CD4-positive, alpha-beta T cell (primary cell): Measurements from ENCODE around the gene PHKA1. TPM values are rescaled to one million over a fixed set of nuclear protein-coding genes. Genes with fewer than 3 reads are reported as not detected.

Experiments
- ATAC-seq: fragments of 200-7000 bp; cut with Tn5 transposase; one replicate; pipeline ENCODE4 v1.10.0; 2022; ENCODE audit warnings: mild to moderate bottlenecking; ENCODE audit not compliant: poor library complexity
- CTCF ChIA-PET: fragments of 350-600 bp; sonication (Branson Sonifier 250); formaldehyde crosslinking; loops from one replicate; lab custom pipeline; 2021; ENCODE audit warnings: antibody characterized with exemption, inconsistent platforms; lab: Charles Lee
- POLR2A ChIA-PET: fragments of 350-600 bp; sonication (Branson Sonifier 250); formaldehyde crosslinking; loops from one replicate; lab custom pipeline; 2021; ENCODE audit warnings: antibody characterized with exemption, inconsistent platforms; lab: Charles Lee
- DNase-seq, 14 experiments: peaks; one replicate each; pipeline ENCODE4 v3.0.0-alpha.2; 2013 to 2020; ENCODE audit warnings: mixed read lengths in 2 of 14
- H3K27ac ChIP-seq, 2 donors: one replicate each; pipeline versions ENCODE4 v1.5.1 to v1.7.0; 2013; ENCODE audit warnings: low read length in 2 of 2, low read depth in 1 of 2, mild to moderate bottlenecking in 1 of 2
- H3K27me3 ChIP-seq, 2 experiments: 1 replicate in 1 of 2; 2 replicates in 1 of 2; pipeline versions ENCODE4 v1.6.1 to v1.7.0; 2013; ENCODE audit warnings: low read length in 2 of 2, control low read depth in 1 of 2, mild to moderate bottlenecking in 1 of 2, moderate library complexity in 1 of 2; ENCODE audit not compliant: insufficient read depth in 2 of 2, control insufficient read depth in 1 of 2
- H3K36me3 ChIP-seq: one replicate; pipeline ENCODE4 v1.6.1; 2013; ENCODE audit warnings: low read length, control low read depth; ENCODE audit not compliant: insufficient read depth
- H3K4me1 ChIP-seq: one replicate; pipeline ENCODE4 v1.6.1; 2013; ENCODE audit warnings: low read length, control low read depth; ENCODE audit not compliant: insufficient read depth
- H3K4me3 ChIP-seq: one replicate; pipeline ENCODE4 v1.5.1; 2013; ENCODE audit warnings: mild to moderate bottlenecking, low read length, moderate library complexity
- H3K9me3 ChIP-seq, 2 experiments: 1 replicate in 1 of 2; 2 replicates in 1 of 2; pipeline versions ENCODE4 v1.6.1 to v1.7.0; 2013; ENCODE audit warnings: low read length in 2 of 2, mild to moderate bottlenecking in 2 of 2, control low read depth in 1 of 2, moderate library complexity in 1 of 2; ENCODE audit not compliant: control insufficient read depth in 1 of 2, insufficient read depth in 1 of 2
- H3K27ac Mint-ChIP-seq: one replicate; pipeline ENCODE4 v1.8.0; 2020; ENCODE audit warnings: mixed read lengths
- H3K27me3 Mint-ChIP-seq: one replicate; pipeline ENCODE4 v1.8.0; 2021; ENCODE audit warnings: mixed read lengths
- H3K36me3 Mint-ChIP-seq: one replicate; pipeline ENCODE4 v1.8.0; 2021; ENCODE audit warnings: low read depth, mixed read lengths
- H3K4me1 Mint-ChIP-seq: one replicate; pipeline ENCODE4 v1.8.0; 2021; ENCODE audit warnings: low read depth, mixed read lengths
- H3K4me3 Mint-ChIP-seq: one replicate; pipeline ENCODE4 v1.8.0; 2020; ENCODE audit warnings: mild to moderate bottlenecking, mixed read lengths
- H3K9me3 Mint-ChIP-seq: one replicate; pipeline ENCODE4 v1.8.0; 2020; ENCODE audit warnings: mixed read lengths
- CTCF ChIP-seq: fragments of 200-600 bp; IDR thresholded peaks from one replicate; pipeline ENCODE4 v1.8.0; 2022; ENCODE audit warnings: antibody characterized with exemption, mild to moderate bottlenecking
- intact Hi-C, 2 experiments: fragments of 100-400 bp; cut with DNase I in 1 of 2; cut with micrococcal nuclease in 1 of 2; formaldehyde crosslinking; loops; one replicate each; pipeline versions ENCODE4 v1.15.1 to v1.9.0; 2023 to 2025; cut with DNase I, micrococcal nuclease
- total RNA-seq, 174 experiments: library from RNA in 2 of 174; stranded (reverse) in 2 of 174; gene quantifications; one replicate each; pipeline ENCODE4 v1.2.3 and lab custom pipeline; 2021 to 2026

Gene PHKA1
- total RNA-seq, 2 experiments from 2014 or later = 0.39 to 0.63 TPM

GRCh38 chrX:72693477-72693876 is 20.6 kb downstream of the PHKA1 start:
- Mint-ChIP-seq H3K4me3 (no peak overlapping the region), H3K36me3 (no peaks in the 10 kb centered on the region), H3K27ac (no peak overlapping the region), H3K9me3 (no peaks in the 10 kb centered on the region), H3K4me1 (no peaks in the 10 kb centered on the region), H3K27me3 (no peaks in the 10 kb centered on the region)
- POLR2A ChIA-PET = no interaction called here
- TF ChIP-seq CTCF = no peak
- H3K9me3 ChIP-seq = no peaks in the 10 kb centered on the region
- ATAC-seq (no peak), DNase-seq (no peak)
- no peaks in the 10 kb centered on the region for H3K4me1 ChIP-seq
- H3K36me3 ChIP-seq = no peaks in the 10 kb centered on the region
- intact Hi-C loops = no loop called here
- H3K27ac ChIP-seq = no peak overlapping the region
- no peaks in the 10 kb centered on the region for H3K27me3 ChIP-seq
- CTCF ChIA-PET = no interaction called here
- no peak overlapping the region for H3K4me3 ChIP-seq

GRCh38 chrX:72687396-72687795 is 26.7 kb downstream of the PHKA1 start:
- intact Hi-C loops = no loop called here
- H3K27ac Mint-ChIP-seq = no peak overlapping the region

GRCh38 chrX:72685810-72686456 is 28.2 kb downstream of the PHKA1 start:
- no peaks in the 10 kb centered on the region for H3K27me3 ChIP-seq
- no peaks in the 10 kb centered on the region for H3K4me1 Mint-ChIP-seq
- no peaks in the 10 kb centered on the region for H3K36me3 Mint-ChIP-seq
- H3K36me3 ChIP-seq = no peaks in the 10 kb centered on the region
- no peaks in the 10 kb centered on the region for H3K9me3 Mint-ChIP-seq
- ChIA-PET POLR2A (no interaction called here), CTCF (no interaction called here)
- ATAC-seq = no peak
- H3K4me1 ChIP-seq = no peaks in the 10 kb centered on the region
- intact Hi-C loops = no loop called here
- no peaks in the 10 kb centered on the region for H3K9me3 ChIP-seq
- no peak for TF ChIP-seq CTCF
- no peaks in the 10 kb centered on the region for H3K27me3 Mint-ChIP-seq
- H3K27ac ChIP-seq = no peak overlapping the region
- no peak overlapping the region for H3K27ac Mint-ChIP-seq
- no peak overlapping the region for H3K4me3 ChIP-seq
- no peak overlapping the region for H3K4me3 Mint-ChIP-seq
- no peak for DNase-seq

More at GRCh38 chrX:72687396-72687795, 26.7 kb downstream of the PHKA1 start:
- Histone ChIP-seq H3K9me3 (no peaks in the 10 kb centered on the region), H3K36me3 (no peaks in the 10 kb centered on the region), H3K27me3 (no peaks in the 10 kb centered on the region), H3K27ac (no peak overlapping the region), H3K4me1 (no peaks in the 10 kb centered on the region), H3K4me3 (no peak overlapping the region)
- TF ChIP-seq CTCF = no peak
- Mint-ChIP-seq H3K27me3 (no peaks in the 10 kb centered on the region), H3K36me3 (no peaks in the 10 kb centered on the region), H3K4me3 (no peak overlapping the region), H3K9me3 (no peaks in the 10 kb centered on the region), H3K4me1 (no peaks in the 10 kb centered on the region)
- no peak for ATAC-seq
- DNase-seq = no peak
- POLR2A ChIA-PET = no interaction called here
- CTCF ChIA-PET = no interaction called here
